GM12878 (cell line): ENCODE data around the gene MRPL46. TPM values are rescaled to one million over a fixed set of nuclear protein-coding genes. Genes with fewer than 3 reads are reported as not detected.

Experiments
- ATAC-seq: fragments of 200-7000 bp; cut with Tn5 transposase; 3 replicates; pipeline ENCODE4 v1.9.1; 2020; ENCODE audit warnings: mild to moderate bottlenecking, moderate library complexity
- BruUV-seq: library from RNA; stranded (reverse); fragments of 400-500 nt; replicated peaks from 2 replicates; lab custom pipeline; 2021; lab: Mats Ljungman, UMichigan
- CTCF ChIA-PET: fragments of 300-600 bp; sonication (Branson Sonifier 250); formaldehyde crosslinking; extraction: SDS; loops from one replicate; lab custom pipeline; 2021; ENCODE audit warnings: inconsistent platforms; lab: Yijun Ruan, JAX
- POLR2A ChIA-PET: fragments of 350-600 bp; formaldehyde crosslinking; extraction: SDS; loops from one replicate; lab custom pipeline; 2021; ENCODE audit warnings: inconsistent platforms; lab: Charles Lee
- RAD21 ChIA-PET: fragments of 300-600 bp; sonication (Branson Sonifier 250); formaldehyde crosslinking; loops from one replicate; lab custom pipeline; 2023; ENCODE audit warnings: antibody characterized with exemption; ENCODE audit not compliant: unreplicated experiment; lab: Charles Lee
- SMC1A ChIA-PET: fragments of 300-600 bp; sonication (Branson Sonifier 250); formaldehyde crosslinking; loops from one replicate; lab custom pipeline; 2023; ENCODE audit not compliant: unreplicated experiment, uncharacterized antibody; lab: Charles Lee
- DNase-seq: peaks from one replicate; pipeline ENCODE4 v3.0.0-alpha.2; 2011; ENCODE audit warnings: low read depth, low spot score
- FAIRE-seq: peaks from 3 replicates; lab custom pipeline; 2011; peaks lifted over from hg19 to GRCh38; lab: Jason Lieb, UNC
- H2AFZ ChIP-seq: 2 replicates; pipeline ENCODE4 v1.6.0; 2011; ENCODE audit warnings: low read depth, low read length, control low read depth; ENCODE audit not compliant: control insufficient read depth
- H3K27ac ChIP-seq: 2 replicates; pipeline ENCODE4 v1.5.1; 2011; ENCODE audit warnings: control low read depth; ENCODE audit not compliant: control insufficient read depth, insufficient read depth
- H3K27me3 ChIP-seq, 2 experiments: replicated peaks in 1 of 2; 2 replicates each; pipeline versions ENCODE4 v1.6.0 to v1.6.1; 2011; ENCODE audit warnings: low read length in 1 of 2; ENCODE audit not compliant: control insufficient read depth in 2 of 2, insufficient read depth in 2 of 2
- H3K36me3 ChIP-seq, 2 experiments: 2 replicates each; pipeline ENCODE4 v1.5.1; 2011; ENCODE audit warnings: low read length in 1 of 2; ENCODE audit not compliant: control insufficient read depth in 2 of 2, insufficient read depth in 2 of 2
- H3K4me1 ChIP-seq: 2 replicates; pipeline ENCODE4 v1.6.1; 2011; ENCODE audit warnings: mild to moderate bottlenecking, low read length, moderate library complexity, mixed read lengths; ENCODE audit not compliant: control insufficient read depth, insufficient read depth
- H3K4me2 ChIP-seq: 2 replicates; pipeline ENCODE4 v1.6.0; 2011; ENCODE audit warnings: control low read depth; ENCODE audit not compliant: control insufficient read depth, insufficient read depth
- H3K4me3 ChIP-seq: fragments of 200-600 bp; sonication (generic); 2 replicates; pipeline ENCODE4 v1.5.1; 2016
- H3K79me2 ChIP-seq: 2 replicates; pipeline ENCODE4 v1.6.0; 2011; ENCODE audit warnings: low read length; ENCODE audit not compliant: control insufficient read depth, insufficient read depth
- H3K9ac ChIP-seq: 2 replicates; pipeline ENCODE4 v1.8.0; 2011; ENCODE audit warnings: low read length, control low read depth, mixed read lengths; ENCODE audit not compliant: control insufficient read depth, insufficient read depth
- H3K9me3 ChIP-seq: replicated peaks from 3 replicates; pipeline ENCODE4 v1.5.1; 2011; ENCODE audit warnings: mild to moderate bottlenecking, low read length; ENCODE audit not compliant: control insufficient read depth, insufficient read depth
- H4K20me1 ChIP-seq: 2 replicates; pipeline ENCODE4 v1.6.0; 2011; ENCODE audit not compliant: control insufficient read depth, insufficient read depth
- E2F4 ChIP-seq: IDR thresholded peaks from 2 replicates; pipeline ENCODE4 v1.6.1; 2012; ENCODE audit warnings: low read depth, low read length, improper control_type of control experiment
- NRF1 ChIP-seq: conservative IDR thresholded peaks from 2 replicates; pipeline ENCODE4 v1.6.1; 2011; ENCODE audit warnings: mild to moderate bottlenecking, low read depth, low read length, improper control_type of control experiment
- PAX5 ChIP-seq: IDR thresholded peaks from 2 replicates; pipeline ENCODE4 v1.6.1; 2011; ENCODE audit warnings: low read depth, low read length, borderline replicate concordance
- RELA ChIP-seq: fragments of 450-650 bp; IDR thresholded peaks from 2 replicates; pipeline ENCODE4 v1.8.0; 2014; ENCODE audit warnings: borderline replicate concordance; ENCODE audit not compliant: partially characterized antibody
- SPI1 ChIP-seq: IDR thresholded peaks from 2 replicates; pipeline ENCODE4 v1.6.1; 2011; ENCODE audit warnings: low read depth, mild to moderate bottlenecking, low read length, moderate library complexity, borderline replicate concordance; ENCODE audit not compliant: insufficient read depth
- STAT1 ChIP-seq: fragments of 450-650 bp; conservative IDR thresholded peaks from 2 replicates; pipeline ENCODE4 v1.6.1; 2014; ENCODE audit warnings: antibody characterized with exemption, mild to moderate bottlenecking
- STAT3 ChIP-seq: IDR thresholded peaks from 2 replicates; pipeline ENCODE4 v1.6.1; 2011; ENCODE audit warnings: low read depth, low read length, improper control_type of control experiment
- WGBS: methylation state at CpG from one replicate; pipeline ENCODE4 v1.1.6; 2016; ENCODE audit warnings: low lambda C conversion rate; ENCODE audit not compliant: insufficient replicate concordance, insufficient coverage; ENCODE audit errors: missing lambda C conversion rate; 5-methylcytosine and 5-hydroxymethylcytosine counted together
- in situ Hi-C: fragments of 300-500 bp; cut with MboI; formaldehyde crosslinking; loops from 9 replicates; pipeline ENCODE4 v1.14.3; 2018; ENCODE audit warnings: mixed read lengths
- intact Hi-C: fragments of 100-400 bp; cut with micrococcal nuclease; formaldehyde crosslinking; loops from one replicate; pipeline ENCODE4 v1.14.2; 2022; ENCODE audit not compliant: unreplicated experiment
- polyA plus RNA-seq, 11 experiments: library from polyadenylated mRNA; depleted of rRNA in 4 of 11; unstranded in 6 of 11; stranded (reverse) in 5 of 11; fragments of >200 nt; fragmentation: Nextera tagmentation in 4 of 11; fragmentation: Illumina TruSeq in 1 of 11; extraction: Ambion mirVana in 4 of 11; extraction: Trizol in 1 of 11; gene quantifications; 1 replicate in 1 of 11; 2 replicates in 10 of 11; pipeline versions ENCODE4 v1.2.1 to v1.2.3, GENCODE V29; 2011 to 2016; ENCODE audit warnings: inconsistent platforms in 2 of 11, missing spikeins in 2 of 11, low read depth in 1 of 11
- total RNA-seq, 4 experiments: library from RNA; depleted of rRNA in 3 of 4; stranded (reverse); fragments of >200 nt in 3 of 4; fragmentation: Illumina TruSeq in 1 of 4; extraction: Trizol in 1 of 4; gene quantifications; 2 replicates each; pipeline versions ENCODE4 v1.2.1 to v1.2.3, GENCODE V29; 2013 to 2021
- TF ChIP-seq, protein P1 (sequence below): fragments of 450-650 bp; IDR thresholded peaks from 2 replicates; pipeline ENCODE4 v1.6.1; 2017; ENCODE audit warnings: mild to moderate bottlenecking, moderate library complexity

MRPL46 gene
- total and polyA plus RNA-seq, 10 of the 15 experiments (the other 5 are each of a cell fraction or from before 2014, with no cell fraction given) = 37.4 to 96.7 (median 52.9) TPM

DNA sequence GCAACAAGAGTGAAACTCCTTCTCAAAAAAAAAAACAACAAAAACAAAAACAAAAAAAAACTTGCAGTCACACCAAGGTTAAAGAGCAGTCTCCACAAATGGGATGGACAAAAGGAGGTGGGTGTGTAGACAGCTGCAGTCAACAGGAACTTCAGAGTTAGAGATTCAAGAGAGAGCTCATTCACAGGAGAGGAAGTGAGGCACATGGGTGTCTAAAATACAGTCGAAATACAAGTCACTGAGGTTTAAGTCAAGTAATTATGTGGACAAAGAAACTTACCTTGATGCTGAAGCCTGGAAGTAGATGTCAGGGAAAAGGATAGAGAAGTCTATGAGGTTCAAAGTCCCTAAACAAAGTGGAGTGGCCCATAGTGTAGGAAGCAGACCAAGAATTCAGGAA is 15.1 kb upstream of the MRPL46 start:
- H3K9me3 ChIP-seq = no peaks in the 10 kb centered on the region
- ATAC-seq (no peak), DNase-seq (no peak), FAIRE-seq (no peak)
- TF ChIP-seq STAT1 (no peak), PAX5 (no peak), SPI1 (peak; percentile 13; the same call in 1 of the 2 replicates), STAT3 (no peak), RELA (no peak), NRF1 (no peak), E2F4 (no peak)
- TF ChIP-seq, protein P1, sequence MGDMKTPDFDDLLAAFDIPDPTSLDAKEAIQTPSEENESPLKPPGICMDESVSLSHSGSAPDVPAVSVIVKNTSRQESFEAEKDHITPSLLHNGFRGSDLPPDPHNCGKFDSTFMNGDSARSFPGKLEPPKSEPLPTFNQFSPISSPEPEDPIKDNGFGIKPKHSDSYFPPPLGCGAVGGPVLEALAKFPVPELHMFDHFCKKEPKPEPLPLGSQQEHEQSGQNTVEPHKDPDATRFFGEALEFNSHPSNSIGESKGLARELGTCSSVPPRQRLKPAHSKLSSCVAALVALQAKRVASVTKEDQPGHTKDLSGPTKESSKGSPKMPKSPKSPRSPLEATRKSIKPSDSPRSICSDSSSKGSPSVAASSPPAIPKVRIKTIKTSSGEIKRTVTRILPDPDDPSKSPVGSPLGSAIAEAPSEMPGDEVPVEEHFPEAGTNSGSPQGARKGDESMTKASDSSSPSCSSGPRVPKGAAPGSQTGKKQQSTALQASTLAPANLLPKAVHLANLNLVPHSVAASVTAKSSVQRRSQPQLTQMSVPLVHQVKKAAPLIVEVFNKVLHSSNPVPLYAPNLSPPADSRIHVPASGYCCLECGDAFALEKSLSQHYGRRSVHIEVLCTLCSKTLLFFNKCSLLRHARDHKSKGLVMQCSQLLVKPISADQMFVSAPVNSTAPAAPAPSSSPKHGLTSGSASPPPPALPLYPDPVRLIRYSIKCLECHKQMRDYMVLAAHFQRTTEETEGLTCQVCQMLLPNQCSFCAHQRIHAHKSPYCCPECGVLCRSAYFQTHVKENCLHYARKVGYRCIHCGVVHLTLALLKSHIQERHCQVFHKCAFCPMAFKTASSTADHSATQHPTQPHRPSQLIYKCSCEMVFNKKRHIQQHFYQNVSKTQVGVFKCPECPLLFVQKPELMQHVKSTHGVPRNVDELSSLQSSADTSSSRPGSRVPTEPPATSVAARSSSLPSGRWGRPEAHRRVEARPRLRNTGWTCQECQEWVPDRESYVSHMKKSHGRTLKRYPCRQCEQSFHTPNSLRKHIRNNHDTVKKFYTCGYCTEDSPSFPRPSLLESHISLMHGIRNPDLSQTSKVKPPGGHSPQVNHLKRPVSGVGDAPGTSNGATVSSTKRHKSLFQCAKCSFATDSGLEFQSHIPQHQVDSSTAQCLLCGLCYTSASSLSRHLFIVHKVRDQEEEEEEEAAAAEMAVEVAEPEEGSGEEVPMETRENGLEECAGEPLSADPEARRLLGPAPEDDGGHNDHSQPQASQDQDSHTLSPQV = no peak
- BruUV-seq = no TSS peak
- no peak overlapping the region for H3K27ac ChIP-seq
- no peak overlapping the region for H3K4me3 ChIP-seq
- no peak overlapping the region for H2AFZ ChIP-seq
- in situ Hi-C loops (no loop called here), intact Hi-C loops (no loop called here)
- POLR2A ChIA-PET = interaction anchor here (1.0 kb wide), 1 partner anchor 15 kb away, joined by 4 read pairs; the partner anchor contains the start of gene MRPS11
- no peak overlapping the region for H3K4me2 ChIP-seq
- SMC1A ChIA-PET = no interaction called here
- no peak overlapping the region for H3K9ac ChIP-seq
- RAD21 ChIA-PET = no interaction called here
- H3K27me3 ChIP-seq = no peaks in the 10 kb centered on the region
- H3K36me3 ChIP-seq = peaks cover 3 to 6% of the 10 kb centered on the region in 2 experiments; a peak in 3 of 4 replicates
- WGBS = 6% methylated on average over 1 of the region's 1 CpG
- no peaks in the 10 kb centered on the region for H4K20me1 ChIP-seq
- no peaks in the 10 kb centered on the region for H3K4me1 ChIP-seq
- no peaks in the 10 kb centered on the region for H3K79me2 ChIP-seq
- CTCF ChIA-PET = no interaction called here
